ENCODE data around the gene BTBD17. TPM values are rescaled to one million over a fixed set of nuclear protein-coding genes. Genes with fewer than 3 reads are reported as not detected.

The BTBD17 gene, protein sequence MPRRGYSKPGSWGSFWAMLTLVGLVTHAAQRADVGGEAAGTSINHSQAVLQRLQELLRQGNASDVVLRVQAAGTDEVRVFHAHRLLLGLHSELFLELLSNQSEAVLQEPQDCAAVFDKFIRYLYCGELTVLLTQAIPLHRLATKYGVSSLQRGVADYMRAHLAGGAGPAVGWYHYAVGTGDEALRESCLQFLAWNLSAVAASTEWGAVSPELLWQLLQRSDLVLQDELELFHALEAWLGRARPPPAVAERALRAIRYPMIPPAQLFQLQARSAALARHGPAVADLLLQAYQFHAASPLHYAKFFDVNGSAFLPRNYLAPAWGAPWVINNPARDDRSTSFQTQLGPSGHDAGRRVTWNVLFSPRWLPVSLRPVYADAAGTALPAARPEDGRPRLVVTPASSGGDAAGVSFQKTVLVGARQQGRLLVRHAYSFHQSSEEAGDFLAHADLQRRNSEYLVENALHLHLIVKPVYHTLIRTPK
- total RNA-seq = not detected in 2 replicates

DNA sequence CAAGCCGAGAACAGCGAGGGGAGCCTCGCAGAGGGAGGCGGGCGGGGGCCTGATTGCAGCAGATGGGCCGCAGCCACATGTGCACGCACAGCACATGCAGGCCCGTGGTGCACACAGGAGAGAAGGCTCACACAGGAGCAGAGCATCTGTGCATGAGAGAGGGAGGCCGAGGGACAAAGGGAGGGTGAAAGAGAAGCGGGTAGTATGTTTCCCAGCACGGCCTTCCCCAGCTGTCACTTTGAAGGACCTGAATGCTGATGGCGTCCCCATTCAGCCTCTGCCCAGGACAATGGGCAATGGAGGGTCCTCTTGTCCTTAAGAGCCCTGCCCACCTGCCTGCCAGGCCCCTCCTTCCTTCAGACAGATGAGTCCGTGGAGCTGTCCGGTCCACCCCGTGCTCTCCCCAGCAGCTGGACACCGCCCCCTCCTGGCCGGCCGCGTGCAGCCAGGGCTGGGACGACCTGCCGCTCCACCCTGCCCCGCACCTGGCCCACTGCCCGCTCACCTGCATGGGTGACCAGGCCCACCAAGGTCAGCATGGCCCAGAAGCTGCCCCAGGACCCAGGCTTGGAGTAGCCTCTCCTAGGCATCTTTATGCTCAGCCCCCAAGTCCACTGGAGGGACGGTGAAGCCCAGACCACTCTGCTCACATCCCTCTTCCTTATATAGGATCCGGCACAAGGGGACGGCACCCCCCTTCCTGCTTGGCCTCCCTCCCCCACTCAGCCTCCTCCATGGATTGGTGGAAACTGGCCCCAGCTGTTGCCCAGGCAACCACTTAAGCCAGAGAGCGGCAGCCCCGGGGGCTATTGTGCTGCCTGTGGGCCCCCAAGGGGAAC is at the start of gene BTBD17:
TSS of gene BTBD17 (minus strand) at position 639 of the 839 bp plus-strand sequence. CDS start at position 590, 49 bp downstream.

DNA sequence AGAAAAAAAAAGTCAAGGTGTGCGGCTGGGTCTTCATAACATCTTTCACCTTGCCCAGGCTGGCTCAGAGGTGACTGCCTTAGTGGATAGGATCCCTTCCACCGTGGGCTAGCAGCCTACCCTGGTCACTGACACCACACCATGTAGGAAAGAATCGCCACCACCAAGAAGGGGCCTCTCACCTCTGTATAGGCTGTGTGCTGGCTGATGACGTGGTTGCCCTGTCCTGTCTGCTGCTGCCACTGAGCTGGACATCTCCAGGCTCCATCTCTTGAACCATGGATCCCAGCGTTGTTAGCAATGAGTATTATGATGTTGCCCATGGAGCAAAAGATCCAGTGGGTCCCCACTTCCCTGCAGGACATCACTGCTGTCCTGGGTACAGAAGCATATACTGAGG is 5.5 kb upstream of the BTBD17 start, which contains the start of gene GPR142:
TSS of gene GPR142 (plus strand) at position 301 of the 400 bp plus-strand sequence. CDS start 2,035 bp downstream, outside the sequence.

DNA sequence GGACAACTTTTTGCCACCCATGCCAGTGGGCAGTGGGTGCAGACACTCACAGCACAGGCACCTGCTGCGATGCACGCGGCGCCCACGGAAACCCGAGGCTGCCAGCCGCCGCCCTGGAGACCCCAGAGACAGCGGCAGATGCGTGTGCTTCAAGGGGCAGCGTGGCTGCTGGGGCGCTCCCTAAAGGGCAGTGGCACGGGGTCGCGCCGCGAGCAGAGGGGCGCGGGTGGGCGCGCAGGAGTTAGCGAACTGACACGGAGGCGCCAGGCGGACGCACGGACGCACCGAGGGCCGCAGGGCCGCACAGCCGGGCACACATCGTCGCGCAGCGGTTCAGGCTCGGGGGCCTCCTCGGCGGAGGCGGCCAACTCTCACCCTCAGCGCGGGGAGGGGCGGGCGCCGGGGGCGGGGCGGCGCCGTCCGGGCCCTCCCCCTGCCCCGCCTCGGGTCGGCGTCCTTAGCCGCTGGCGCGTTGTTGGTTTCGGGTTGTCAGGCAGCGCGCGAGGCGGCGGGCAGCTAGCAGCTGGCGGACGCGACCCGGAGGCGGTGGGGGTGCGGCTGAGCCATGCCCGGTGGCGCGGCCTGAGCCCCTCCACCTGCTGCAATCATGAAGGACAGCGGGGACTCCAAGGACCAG is 35.8 kb downstream of the BTBD17 start, which contains the start of gene KIF19:
TSS of gene KIF19 (plus strand) at position 484 of the 637 bp plus-strand sequence. CDS start at position 608, 124 bp downstream.

Other genes with a start within 250 kb of the BTBD17 start
- gene RPL38, start 158.2 kb downstream of the BTBD17 start, total RNA-seq = 4,063 and 5,203 TPM in 2 replicates
- gene TTYH2, start 148.3 kb downstream of the BTBD17 start, total RNA-seq = 0.75 and 3.4 TPM in 2 replicates
- not detected in 2 replicates for gene DNAI2, start 87.6 kb downstream of the BTBD17 start, total RNA-seq
- 0.38 and 0.99 TPM in 2 replicates for gene KIF19, start 35.6 kb downstream of the BTBD17 start, total RNA-seq
- not detected in 2 replicates for gene GPR142, start 5.6 kb upstream of the BTBD17 start, total RNA-seq
- gene GPRC5C, start 70.2 kb upstream of the BTBD17 start, total RNA-seq = 0.09 and 0.66 TPM in 2 replicates
- not detected in 2 replicates for gene CD300A, start 104.8 kb upstream of the BTBD17 start, total RNA-seq
- gene CD300LB, start 169.6 kb upstream of the BTBD17 start, total RNA-seq = not detected in 2 replicates
- gene CD300C, start 184.2 kb upstream of the BTBD17 start, total RNA-seq = not detected in 2 replicates
- not detected in 2 replicates for gene CD300H, start 205.6 kb upstream of the BTBD17 start, total RNA-seq
- gene CD300LD, start 230.4 kb upstream of the BTBD17 start, total RNA-seq = not detected in 2 replicates

Data from endothelial cell of coronary artery (primary cell).